HS-27A (cell line): ENCODE measurements around the gene FKBP5.
"Not testable (repeated sequence)": the region's sequence is repeated elsewhere in the genome, so short reads cannot be mapped to it uniquely, and the experiment has no call there.

Source experiments
- DNase-seq: peaks from one replicate; pipeline ENCODE4 v3.0.0-alpha.2; 2012; ENCODE audit warnings: low read depth, missing footprints

The FKBP5 gene

DNA sequence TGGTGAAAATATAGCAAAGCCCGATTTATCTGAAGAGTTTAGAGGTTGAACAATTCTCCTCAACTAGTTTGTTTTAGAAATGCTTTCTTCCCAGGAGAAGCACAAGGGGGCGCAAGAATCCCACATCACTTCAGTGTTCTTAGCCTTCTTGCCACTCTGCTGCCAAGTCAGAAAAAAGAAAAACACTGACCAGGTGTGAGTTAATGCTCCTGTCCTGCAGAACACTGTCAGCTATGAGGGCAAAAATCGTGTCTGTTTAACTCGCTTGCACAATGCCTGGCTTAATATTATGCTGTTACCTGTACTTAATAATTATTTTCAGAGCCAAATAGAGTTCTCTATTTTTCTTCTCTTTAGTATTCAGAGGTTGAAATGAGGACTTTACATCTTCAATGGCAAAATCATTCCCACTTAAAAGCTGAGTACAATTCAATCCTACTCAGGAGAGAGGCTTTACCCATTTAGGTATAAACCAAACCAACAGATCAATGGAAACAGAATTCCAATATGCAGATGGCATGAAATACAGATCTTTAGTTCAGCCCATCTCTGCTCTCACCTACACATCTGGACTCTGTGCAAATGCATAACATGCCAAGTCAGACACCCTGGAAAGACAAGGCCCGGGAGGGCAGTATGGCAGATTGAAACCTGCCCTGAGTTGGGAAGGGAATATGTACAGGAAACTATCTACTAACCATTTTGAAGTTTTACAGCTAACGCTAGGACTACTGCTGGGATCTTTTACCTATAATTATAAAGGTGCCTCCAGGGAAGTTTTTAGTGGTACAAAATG, 104.6 kb downstream of the FKBP5 start:
- DNase-seq = no peak

DNA sequence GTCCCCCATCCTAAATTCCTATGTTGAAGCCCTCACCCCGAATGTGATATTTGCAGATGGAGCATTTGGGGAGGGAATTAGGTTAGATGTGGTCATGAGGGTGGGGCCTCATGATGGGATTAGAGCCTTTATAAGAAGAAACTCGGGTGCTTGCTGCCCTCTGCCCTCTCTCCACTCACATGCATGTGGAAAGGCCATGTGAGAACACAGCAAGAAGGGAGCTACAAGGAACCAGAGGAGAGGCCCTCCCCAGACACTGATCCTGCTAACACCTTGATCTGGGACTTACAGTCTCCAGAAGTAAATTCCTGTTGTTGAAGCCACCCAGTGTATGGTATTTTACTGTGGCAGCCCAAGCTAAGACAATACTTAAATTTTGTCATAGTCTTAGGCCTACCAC, 106.4 kb downstream of the FKBP5 start:
- no peak for DNase-seq

DNA sequence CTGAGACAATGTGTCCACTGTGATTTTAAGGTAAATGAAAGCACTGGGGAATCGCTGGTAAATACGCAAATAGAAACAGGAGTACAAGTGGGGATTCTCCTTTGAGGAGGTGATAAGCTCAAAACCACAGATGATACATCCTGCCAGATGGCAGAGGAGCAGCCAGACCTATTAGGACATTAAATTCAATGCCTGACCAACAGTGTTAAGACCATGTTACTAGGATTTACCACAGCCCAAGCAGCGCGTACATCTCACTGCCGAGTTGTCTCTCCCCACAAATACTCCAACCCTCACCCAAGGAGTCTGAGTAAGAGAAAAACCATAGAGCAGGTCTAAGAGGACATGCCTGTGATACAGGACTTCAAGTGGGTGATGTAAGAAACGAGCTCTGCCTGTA, 107.1 kb downstream of the FKBP5 start:
- no peak for DNase-seq

DNA sequence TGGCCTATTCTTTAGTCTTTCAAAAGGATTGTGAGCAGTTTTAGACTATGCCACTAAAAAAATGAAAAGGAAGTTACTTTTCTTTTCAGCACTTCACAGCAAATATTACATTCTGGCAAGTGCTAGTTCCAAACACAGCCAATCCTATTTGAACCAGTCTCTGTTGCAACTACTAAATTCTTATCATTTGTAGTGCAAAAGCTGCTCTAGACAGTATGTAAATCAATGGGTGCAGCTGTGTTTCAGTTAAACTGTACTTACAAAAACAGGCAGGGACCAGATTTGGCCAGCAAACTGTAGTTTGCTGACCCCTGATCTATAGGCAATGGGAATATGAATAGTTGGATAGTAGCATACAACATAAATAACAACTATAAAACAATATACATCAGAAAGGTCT, 107.9 kb downstream of the FKBP5 start:
- no peak for DNase-seq

DNA sequence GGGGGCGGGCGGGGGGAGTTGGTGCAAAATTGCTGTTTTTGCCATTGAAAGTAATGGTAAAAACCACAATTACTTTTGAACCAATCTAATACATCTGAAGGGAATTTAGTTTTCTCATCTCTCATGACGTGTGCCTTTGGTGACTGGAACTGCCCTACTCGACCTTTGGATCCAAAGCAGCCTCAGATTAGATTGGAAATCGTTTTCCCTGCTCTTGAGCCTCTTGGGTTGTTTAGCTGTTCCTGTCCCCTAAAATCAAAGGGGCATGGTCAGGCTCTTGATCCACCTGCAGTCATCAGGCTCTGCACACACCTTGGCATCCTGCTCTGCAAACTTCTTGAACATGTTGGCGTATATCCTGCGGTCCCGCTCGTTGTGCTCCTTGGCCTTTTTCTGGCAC, 112.0 kb downstream of the FKBP5 start:
- DNase-seq = no peak

DNA sequence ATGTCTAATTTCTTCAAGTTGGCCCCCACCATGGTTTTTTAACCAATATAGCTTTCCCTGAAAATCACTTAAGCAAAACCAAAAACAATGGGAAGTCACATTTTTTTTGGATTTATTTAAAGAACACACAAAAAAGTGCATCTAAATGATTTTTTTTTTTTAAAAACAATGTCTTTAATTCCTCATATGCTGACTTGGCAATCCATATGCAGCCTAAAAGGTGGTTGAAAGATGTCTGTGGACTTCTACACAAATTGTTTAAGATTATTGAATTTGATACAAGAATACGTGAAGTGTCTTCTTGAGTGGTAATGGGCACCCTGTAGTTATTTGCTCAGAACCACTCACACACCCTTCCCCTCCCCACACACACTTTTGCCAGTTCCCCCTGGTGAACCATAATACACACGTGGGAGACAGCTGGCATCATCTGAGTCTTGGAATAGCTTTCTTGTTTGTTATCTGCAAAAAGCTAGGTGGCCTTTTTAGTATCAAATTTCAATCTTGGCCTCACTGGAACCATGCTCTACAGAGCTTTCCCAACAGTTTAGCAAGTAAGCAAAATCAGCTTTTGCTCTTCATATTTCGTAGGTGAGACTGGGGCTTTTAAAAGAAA, 115.1 kb downstream of the FKBP5 start:
- DNase-seq = no peak

DNA sequence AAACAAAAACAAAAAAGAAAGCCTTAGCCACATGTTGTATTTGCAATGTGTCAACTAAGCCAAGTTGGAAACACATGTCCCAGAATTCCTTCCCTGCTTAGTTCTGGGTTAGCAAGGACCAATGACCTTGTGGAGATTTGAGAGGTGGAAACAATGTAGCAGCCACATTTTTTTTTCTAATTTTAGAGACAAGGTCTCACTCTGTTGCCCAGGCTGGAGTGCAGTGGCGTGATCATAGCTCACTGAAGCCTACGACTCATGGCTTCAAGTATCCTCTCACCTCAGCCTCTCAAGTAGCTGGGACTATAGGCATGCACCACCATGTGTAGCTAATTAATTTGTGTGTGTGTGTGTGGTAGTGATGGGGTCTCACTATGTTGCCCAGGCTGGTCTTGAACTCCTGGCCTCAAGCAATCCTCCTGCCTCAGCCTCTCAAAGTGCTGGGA, 117.8 kb downstream of the FKBP5 start:
- DNase-seq = not testable (repeated sequence)

DNA sequence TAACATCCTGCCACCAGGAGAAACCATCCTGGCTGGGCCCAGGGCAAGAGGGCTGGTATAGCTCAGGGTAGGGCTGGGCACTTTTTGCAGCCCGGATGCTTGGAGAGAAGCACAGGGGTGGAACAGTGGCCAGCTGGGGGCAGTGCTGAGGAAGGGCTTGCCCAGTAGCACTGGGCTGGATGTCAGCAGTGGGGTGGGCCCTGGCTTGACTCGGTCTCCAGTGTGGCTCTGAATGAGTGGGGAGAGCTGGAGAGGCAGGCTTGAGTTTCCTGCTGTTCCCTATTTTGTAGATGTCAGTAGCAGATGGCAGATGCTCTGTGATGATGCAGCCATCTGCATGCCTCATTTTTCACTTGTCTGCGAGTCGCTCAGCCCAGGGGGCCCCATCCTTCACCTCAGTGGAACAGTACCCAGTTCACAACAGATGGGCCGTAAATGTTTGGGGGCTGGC, 119.7 kb downstream of the FKBP5 start:
- no peak for DNase-seq

DNA sequence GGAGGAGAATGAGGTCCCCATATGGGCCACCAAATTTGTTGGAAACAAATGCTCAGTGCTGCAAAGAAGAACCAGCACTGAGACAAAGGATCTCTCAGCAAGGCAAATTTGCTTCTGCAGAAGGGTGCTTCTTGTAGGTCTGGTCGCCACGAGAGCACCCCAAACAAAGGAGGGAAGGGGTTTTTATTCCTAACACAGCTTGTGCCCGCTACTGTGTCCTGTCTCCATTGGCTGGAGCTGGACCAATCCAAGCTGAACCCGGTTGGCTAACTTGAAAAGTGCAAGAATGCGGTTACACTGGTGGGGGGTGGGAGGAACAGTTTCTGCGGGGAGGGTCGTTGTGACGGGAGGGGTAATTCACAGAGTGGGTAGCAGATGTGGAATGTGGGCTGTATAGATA, 121.9 kb downstream of the FKBP5 start:
- no peak for DNase-seq

DNA sequence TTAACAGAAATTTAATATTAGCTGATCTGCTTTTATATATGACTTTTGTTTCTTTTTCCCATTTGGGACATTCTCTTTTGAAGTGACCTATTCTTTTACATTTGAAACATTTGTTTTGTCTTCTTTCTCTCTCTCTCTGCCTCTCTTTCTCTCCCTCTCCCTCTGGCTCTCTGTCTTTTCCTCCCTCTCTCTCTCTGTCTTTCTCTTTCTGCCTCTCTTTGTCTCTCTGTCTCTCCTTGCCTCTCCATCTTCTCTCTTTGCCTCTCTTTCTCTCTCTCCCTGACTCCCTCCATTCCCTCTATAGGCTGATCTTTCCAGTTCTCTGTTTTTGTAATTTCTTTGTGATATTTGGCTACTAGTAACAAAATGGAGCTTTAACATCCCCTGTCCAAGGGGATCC, 124.0 kb downstream of the FKBP5 start:
- DNase-seq = no peak

DNA sequence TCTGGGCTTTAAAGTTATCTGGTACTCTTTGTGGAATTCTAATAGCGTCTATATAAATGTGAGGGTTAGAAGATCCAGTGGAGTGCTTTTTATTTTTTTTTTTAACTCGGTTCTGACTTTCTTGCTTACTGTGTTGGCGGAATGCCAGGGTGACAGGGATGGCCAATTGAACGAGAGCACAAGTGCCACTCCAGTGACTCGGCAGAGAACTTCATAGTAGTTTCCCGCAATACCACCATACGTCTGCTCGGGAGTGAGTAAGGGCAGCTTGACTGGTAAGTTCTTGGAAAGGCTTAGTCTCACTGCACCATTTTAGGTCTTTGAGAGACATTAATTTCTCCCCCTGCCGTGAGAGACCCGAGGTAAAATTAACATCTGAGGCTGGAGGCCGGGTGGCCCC, 126.7 kb downstream of the FKBP5 start:
- DNase-seq = no peak

DNA sequence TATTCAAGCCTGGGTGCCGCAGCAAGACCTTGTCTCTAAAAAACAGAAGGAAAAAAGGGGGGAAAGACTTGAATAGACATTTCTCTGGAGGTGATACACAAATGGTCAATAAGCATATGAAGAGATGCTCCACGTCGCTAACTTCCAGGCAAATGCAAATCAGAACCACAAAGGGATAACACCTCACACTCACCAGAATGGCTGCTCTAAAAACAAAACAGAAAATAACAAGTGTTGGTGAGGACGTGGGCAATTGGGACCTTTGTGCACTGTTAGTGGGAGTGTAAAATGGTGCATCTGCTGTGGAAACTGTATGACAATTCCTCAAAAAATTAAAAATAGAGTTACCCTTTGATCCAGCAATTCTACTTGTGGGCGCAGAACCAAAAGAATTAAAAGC, 127.6 kb downstream of the FKBP5 start:
- DNase-seq = no peak

DNA sequence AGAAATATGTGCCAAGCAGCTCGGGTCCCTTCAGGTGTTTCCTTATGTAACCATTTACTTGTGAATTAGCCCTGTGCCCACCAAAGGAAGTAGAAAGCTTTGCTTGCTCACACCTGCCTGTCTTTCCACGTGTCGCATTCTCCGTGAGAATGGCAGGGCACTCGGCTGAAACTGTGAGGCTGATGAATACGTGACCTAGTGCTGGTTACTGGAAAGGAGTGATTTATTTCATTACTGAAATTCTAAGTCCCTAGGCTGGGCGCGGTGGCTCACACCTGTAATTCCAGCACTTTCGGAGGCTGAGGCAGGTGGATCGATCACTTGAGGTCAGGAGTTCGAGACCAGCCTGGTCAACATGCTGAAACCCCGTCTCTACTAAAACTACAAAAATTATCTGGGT, 130.1 kb downstream of the FKBP5 start:
- DNase-seq = no peak

DNA sequence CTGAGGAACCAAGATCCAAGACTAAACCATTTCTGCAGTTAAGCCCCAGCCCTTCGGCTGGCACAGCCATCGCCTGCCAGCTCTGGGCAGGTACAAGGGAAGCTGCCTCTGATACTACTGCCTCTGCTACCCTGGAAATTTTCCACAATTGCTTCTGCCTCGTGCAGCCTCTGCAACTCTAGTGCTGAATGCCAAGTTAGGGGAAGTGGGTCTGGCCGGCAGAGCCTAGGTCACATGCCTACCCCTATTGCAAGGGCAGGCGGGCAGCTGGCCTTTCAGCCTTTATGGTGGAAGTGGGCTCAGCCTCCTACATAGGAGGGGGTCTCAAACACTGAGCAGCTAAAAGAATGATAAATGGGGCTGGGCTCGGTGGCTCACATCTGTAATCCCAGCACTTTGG, 131.5 kb downstream of the FKBP5 start:
- no peak for DNase-seq

DNA sequence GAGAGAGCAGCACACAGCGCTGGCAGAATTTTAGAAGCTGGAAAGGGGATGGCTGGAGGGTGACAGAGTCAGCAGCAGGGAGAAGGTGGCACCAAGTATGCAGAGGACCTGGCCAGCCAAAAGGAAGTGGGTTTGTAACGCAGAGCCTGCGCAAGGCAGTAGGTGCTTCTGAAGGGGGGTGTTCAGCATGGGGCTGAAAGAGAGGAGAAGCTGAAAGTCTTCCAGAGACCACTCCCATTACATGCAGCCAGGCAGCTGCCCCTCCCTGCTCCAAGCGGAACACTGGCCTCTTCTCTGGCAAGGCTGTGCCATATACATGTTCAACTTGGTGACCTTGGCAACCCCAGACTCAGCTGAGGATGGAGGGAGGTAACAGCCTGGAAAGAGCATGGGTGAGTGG, 133.9 kb downstream of the FKBP5 start:
- DNase-seq = no peak

DNA sequence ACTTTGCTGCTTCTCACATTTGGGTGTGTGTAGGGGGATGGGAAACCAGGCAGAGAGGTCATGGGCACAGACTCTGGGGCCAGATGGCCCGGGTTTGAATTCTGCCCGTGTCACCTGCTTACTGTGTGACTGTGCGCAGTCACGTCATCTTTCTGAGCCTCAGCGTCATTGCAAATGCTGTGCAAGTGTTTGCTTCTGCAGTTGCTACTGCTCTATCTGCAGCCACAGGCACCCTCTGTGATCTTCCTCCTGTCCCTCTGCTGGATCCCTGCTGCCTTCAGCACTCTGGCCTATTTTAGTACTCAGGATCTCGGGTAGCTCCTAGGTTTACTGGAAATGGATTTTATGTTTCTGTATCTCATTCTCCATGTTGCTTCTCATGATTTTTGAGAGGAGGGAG, 135.4 kb downstream of the FKBP5 start:
- no peak for DNase-seq

DNA sequence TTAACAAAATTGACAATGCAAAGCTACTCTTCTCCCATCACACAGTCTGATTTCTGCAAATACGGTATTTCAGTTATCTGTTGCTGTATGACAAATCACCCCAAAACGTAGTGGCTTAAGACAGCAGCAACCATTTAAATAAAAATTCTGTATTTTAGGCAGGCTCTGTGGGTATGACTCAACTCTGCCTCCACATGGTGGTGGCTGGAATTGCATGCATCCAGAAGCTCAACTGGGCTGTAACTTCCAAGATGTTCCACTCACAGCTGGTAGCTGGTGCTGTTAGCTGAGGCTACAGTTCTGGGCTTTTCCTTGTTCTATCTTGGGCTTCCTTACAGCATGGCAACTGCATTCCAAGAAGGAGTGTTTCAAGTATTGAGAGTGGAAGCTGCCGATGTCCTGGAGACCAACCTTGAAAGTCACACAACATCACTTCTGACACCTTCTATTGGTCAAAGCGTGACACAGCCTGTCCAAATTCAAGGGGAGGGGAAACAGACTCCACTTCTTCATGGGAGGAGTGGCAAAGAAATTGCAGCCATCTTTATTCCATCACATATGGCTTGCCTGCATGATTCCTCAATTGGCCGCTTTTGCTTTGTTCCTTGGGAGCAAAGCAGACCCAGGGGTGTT, 136.3 kb downstream of the FKBP5 start:
- DNase-seq = peak; percentile 30

DNA sequence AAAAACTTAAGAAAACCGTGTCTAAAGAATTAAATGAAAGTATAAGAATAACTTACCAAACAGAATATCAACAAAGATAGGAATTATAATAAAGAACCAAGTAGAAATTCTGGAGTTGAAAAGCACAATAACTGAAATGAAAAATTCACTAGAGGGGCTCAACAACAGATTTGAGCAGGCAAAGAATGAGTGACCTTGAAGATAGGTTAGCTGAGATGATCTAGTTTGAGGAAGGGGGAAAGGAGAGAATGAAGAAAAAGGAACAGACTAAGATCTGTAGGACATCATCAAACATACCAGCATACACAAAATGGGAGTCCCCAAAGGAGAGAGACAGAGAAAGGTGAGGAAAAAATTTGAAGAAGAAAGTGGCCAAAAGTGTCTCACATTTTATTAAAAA, 138.3 kb downstream of the FKBP5 start:
- no peak for DNase-seq

DNA sequence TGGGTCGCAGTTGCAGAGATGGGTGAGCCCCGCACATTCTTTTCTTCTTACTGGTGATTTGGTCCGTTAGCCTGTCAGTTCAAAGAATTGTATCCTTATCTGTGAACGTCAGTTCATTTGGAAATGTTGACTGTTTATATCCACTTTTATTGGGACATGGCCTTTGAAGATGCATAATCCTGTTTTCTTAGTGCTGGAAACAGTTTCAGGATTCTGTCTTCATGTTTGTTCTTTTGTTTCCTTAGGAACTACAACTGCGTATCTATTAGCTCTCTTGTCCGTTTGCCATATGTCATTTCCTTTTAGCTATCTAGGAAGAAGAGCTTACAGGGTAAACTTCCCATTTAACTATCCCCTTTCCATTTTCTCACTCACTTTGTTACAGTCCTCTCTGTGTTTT, 141.0 kb downstream of the FKBP5 start:
- DNase-seq = no peak

DNA sequence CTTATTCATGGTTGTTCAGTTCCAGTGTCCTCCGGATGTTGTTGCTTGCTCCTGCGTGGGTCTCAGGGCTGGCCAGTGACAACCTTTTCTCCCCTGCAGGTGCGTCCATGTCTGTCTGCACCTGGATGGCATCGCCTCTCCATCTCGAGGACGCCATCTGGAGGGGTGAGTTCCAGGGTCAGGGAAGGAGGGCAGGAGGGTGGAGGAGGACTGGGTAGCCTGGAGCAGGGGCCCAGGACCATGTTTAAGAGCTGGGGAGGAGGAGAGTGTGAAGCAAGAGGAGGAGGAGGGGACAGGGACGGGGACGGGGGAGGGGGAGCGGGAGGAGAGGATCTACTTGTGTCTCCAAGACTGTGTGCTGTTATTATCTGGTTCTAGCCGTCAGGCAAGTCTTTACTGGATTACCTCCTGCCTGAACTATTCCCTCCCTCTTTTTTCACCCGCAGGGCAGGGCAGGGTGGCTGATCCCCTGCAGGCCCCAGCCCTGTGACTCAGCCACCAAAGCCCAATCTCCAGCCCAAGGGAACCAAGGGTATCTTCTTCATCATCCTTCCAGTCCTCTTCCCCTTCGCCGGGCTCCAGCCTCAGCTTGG, 143.8 kb downstream of the FKBP5 start:
- no peak for DNase-seq

DNA sequence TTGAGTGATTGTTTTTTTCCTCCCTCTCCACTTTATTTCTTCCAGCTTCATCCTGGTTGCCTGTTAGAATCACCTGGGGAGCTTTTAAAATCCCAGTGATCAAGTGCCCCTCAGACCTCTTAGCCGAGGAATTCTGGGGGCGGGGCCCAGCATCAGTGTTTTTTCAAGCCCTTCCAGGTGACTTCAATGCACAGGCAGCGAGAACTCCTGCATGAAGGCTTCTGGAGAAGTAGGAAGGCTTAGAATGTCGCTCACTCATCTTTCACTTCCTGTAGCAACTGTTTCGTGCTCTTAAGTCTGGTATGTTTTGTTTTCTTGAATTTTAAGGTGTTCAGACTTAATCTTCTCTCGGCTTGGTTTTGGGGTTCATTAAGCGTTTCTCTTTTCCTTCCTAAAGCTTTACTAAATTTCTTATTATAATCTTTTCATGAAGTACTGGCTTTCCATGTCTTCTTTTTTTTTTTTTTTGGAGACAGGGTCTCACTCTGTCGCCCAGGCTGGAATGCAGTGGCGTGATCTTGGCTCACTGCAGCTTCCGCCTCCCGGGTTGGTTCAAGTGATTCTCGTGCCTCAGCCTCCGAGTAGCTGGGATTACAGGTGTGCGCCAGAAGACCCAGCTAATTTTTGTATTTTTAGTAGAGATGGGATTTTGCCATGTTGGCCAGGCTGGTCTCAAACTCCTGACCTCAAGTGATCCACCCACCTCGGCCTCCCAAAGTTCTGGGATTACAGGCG, 145.1 kb downstream of the FKBP5 start:
- no peak for DNase-seq

DNA sequence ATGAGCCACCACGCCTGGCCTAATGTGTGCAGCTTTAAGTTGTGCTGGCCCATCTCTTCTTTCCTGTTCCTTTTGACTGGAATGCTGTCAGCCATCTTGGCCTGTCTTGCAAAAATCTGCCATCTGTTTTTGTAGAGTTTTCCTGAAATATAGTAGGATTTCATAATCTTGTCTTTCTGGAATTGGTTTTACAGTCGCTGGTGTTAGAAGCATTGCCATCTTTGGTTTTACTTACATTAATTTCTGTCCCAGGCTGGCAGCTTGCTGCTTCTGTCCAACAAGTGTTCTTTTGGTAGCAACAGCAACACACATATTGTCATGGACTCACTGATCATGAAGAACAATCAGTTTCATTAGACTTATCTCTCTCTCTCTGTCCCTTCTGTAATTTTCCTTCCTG, 146.9 kb downstream of the FKBP5 start:
- no peak for DNase-seq
